AG10803 (cell line): ENCODE data around the gene CACNA2D4.

ENCODE experiments used
- DNase-seq: peaks from one replicate; pipeline ENCODE4 v3.0.0; 2010; ENCODE audit warnings: low read depth
- H3K4me3 ChIP-seq: 2 replicates; pipeline ENCODE4 v1.5.1; 2011; ENCODE audit warnings: mild to moderate bottlenecking, low read length, control low read depth
- CTCF ChIP-seq: conservative IDR thresholded peaks from 2 replicates; pipeline ENCODE4 v1.5.1; 2011; ENCODE audit warnings: mild to moderate bottlenecking, low read length, control low read depth, inconsistent platforms

The CACNA2D4 gene

GRCh38 chr12:1838994-1839365 lies 79.5 kb downstream of the CACNA2D4 start:
- no peak for TF ChIP-seq CTCF
- no peak for DNase-seq
- H3K4me3 ChIP-seq, result no peak overlapping the region

GRCh38 chr12:1838205-1838993 lies 80.1 kb downstream of the CACNA2D4 start:
- DNase-seq, result no peak
- H3K4me3 ChIP-seq, result no peak overlapping the region
- no peak for TF ChIP-seq CTCF

- DNase-seq, result peak; percentile 7
- H3K4me3 ChIP-seq, result no peak overlapping the region
- no peak for TF ChIP-seq CTCF
Measured at GRCh38 chr12:1837541-1838204, 80.8 kb downstream of the CACNA2D4 start.

GRCh38 chr12:1836854-1837421 lies 81.5 kb downstream of the CACNA2D4 start:
- no peak overlapping the region for H3K4me3 ChIP-seq
- TF ChIP-seq CTCF, result no peak
- DNase-seq, result no peak

- no peak overlapping the region for H3K4me3 ChIP-seq
- DNase-seq, result no peak
- no peak for TF ChIP-seq CTCF
Measured at GRCh38 chr12:1836241-1836803, 82.1 kb downstream of the CACNA2D4 start.

GRCh38 chr12:1835211-1836131 lies 83.0 kb downstream of the CACNA2D4 start:
- no peak for DNase-seq
- TF ChIP-seq CTCF, result no peak
- H3K4me3 ChIP-seq, result no peak overlapping the region
